Fibroblast of villous mesenchyme (primary cell): ENCODE results near the gene SALL2. TPM values are rescaled to one million over a fixed set of nuclear protein-coding genes. Genes with fewer than 3 reads are reported as not detected.
A peak's percentile ranks its signal among the peaks of the same experiment; 100 is the strongest.

ENCODE experiments used
- DNase-seq: peaks from one replicate; pipeline ENCODE4 v3.0.0-alpha.2; 2010; ENCODE audit warnings: low read depth
- H3K4me3 ChIP-seq: 2 replicates; pipeline ENCODE4 v1.5.1; 2011; ENCODE audit warnings: low read depth, mild to moderate bottlenecking, low read length
- total RNA-seq: library from RNA; depleted of rRNA; stranded (reverse); fragments of >200 nt; gene quantifications from 2 replicates; pipeline ENCODE4 v1.2.3, GENCODE V29; 2012
- TF ChIP-seq, protein P1 (sequence below): IDR thresholded peaks from 2 replicates; pipeline ENCODE4 v1.5.1; 2012; ENCODE audit warnings: low read depth, mild to moderate bottlenecking, low read length; ENCODE audit not compliant: insufficient read depth

Gene SALL2
- total RNA-seq, 1 donor: 3.9 TPM

DNA sequence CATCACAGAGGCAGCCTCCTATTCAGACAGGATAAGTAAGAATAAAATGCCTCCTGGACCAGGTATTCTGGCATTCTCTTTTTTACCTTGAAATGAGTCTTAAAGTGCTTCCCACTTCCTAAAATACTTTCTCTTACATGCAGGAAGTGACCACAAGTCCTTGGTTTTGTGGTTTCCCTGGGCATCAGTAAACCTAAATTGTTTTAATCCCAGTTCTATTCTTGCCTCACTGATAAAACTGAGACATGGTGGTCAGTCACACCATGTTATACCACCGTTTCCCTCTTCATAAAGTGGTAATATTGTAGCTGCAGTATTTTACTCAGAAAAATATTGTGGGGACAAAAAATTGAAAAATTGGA lies 1.2 kb upstream of the SALL2 start:
- DNase-seq: no peak
- TF ChIP-seq, protein P1, sequence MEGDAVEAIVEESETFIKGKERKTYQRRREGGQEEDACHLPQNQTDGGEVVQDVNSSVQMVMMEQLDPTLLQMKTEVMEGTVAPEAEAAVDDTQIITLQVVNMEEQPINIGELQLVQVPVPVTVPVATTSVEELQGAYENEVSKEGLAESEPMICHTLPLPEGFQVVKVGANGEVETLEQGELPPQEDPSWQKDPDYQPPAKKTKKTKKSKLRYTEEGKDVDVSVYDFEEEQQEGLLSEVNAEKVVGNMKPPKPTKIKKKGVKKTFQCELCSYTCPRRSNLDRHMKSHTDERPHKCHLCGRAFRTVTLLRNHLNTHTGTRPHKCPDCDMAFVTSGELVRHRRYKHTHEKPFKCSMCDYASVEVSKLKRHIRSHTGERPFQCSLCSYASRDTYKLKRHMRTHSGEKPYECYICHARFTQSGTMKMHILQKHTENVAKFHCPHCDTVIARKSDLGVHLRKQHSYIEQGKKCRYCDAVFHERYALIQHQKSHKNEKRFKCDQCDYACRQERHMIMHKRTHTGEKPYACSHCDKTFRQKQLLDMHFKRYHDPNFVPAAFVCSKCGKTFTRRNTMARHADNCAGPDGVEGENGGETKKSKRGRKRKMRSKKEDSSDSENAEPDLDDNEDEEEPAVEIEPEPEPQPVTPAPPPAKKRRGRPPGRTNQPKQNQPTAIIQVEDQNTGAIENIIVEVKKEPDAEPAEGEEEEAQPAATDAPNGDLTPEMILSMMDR: no peak
- H3K4me3 ChIP-seq: no peak overlapping the region

DNA sequence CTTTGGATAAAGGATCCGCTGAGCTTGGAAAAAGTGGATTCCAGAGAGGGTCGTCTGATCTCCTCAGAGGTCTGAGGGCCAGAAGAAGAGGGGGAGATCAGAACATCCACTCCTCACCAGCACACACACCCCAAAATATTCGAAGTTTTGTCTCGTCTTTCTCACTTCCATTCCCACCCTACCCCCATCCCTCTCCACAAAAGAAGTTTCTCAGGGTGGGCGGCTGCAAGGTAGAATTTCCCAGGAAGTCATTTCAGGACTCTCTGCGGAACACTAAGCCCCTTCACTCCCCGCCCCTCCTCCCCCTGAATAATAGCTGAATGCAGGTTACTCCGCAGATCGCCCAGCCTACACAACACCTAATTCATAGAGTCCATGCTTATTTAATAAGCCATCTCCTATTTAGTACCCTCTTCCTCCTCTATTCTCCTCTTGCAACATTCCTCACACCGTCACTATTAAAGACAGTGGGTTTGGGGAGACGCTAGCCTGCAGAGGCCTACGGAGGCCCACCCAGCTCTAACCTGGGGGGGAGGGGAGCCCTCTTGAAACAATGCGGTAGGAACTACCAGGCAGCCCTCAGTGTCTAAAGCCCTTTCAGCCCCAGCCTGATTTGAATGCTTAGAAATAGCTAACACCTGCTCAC lies 649 bp upstream of the SALL2 start:
- no peak for DNase-seq
- peak overlapping the region; percentile 81 for H3K4me3 ChIP-seq
- TF ChIP-seq, protein P1: no peak

DNA sequence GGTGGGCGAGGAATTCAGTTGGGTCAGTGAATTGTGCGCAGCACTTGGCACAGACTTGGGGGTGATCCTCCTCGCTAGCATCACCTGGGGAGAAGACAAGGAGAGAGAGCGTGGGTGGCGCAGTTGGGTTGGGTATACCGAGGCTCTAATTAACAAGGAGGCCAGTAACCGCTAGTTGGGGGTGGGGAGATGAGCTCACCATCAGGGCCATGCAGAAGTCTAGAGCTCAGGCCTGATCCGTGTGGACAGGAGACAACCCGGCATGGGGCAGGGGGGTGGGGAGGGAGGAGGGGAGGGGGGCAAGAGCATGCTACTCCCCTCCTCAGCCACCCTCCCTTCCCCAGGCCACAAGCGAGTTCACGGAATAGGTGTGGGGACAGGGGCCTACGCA lies 580 bp downstream of the SALL2 start:
- no peak for DNase-seq
- peak overlapping the region; percentile 81 for H3K4me3 ChIP-seq
- TF ChIP-seq, protein P1: no peak

DNA sequence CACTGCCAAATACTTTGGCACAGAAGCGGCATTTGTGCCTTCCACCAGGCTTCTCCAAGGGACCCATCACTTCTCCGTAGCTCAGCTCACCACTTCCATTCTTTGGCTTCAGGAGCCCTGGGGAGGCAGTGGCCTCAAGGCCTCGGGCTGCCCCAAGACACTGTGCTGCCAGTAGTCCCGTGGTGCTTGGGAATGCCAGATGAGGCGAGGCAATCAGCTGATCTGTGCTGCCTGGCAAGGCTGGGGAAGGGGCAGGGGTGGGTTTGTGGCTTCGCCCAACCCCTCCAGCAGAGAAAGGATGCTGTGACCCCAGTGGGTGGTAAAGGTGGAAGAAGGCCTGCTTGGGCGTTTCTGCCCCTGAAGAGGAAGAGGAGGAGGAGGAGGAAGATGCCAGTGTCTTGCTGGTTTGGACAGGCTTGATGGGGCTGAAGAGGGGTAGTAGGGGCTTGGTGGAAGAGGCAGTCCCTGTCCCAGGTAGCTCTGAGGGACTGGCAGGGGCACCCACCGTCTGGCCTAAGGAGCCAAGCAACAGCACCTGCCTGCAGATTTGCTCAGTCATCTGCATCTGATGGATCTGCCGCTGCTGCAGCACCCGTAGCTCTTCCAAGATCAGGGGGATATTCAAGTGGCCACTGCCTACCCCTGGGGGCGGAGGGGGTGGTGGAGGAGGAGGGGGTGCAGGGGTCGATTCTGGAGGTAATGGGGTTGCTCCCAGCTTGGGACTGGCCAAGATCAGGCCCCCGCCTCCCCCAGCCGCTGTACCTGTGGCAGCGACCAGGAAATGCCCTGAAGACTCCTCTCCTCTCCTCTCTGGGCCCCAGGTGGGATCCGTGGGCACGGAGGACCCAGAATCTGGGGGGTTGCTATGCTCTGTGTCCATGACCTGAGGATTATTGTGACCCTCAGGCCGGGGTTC lies 1.3 kb downstream of the SALL2 start:
- TF ChIP-seq, protein P1: no peak
- H3K4me3 ChIP-seq: peak overlapping the region; percentile 81
- DNase-seq: no peak

DNA sequence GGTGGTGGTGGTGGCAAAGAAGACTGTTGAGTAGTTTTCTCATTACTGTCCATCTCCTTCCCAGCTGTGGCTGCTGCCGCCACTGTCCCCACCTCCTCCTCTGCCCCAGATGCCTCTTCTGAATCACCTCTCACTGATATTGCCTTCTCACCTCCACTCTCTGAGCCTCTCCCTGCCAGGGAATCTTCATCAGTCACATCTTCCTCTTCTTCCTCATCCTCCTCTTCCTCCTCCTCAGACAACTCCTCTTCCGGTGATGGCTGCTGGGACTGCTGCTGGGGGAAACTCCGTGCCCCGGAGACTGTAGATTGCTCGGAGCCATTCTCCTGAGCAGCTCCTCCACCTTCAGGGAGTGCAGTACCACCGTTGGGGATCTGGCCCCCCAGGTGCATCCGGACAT lies 2.9 kb downstream of the SALL2 start:
- H3K4me3 ChIP-seq: no peak overlapping the region
- TF ChIP-seq, protein P1: no peak
- no peak for DNase-seq

DNA sequence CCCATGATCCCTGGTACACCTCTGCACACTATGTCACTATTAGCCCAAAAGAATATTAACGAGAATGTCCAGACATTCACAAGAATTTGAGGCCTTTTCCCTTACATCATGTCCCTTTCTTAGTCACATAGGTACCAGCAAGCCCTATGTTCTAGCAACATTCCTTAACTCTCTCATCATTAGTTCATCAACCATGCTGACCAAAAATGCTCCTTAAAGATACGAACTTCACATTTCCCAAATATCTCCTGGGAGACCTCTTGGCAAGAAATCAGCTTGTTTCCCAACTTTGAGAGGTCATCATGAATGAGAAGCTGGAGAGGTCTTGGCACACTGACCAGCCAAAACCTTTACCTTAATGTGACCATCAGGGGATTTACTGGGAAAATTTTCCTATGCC lies 4.6 kb downstream of the SALL2 start:
- TF ChIP-seq, protein P1: no peak
- no peak overlapping the region for H3K4me3 ChIP-seq
- DNase-seq: peak; percentile 52
